Skeletal muscle cell (primary cell): ENCODE measurements around the gene FOXJ1.

Source experiments
- DNase-seq: peaks from one replicate; pipeline ENCODE4 v3.0.0-alpha.2; 2010; ENCODE audit warnings: low read depth
- H3K4me3 ChIP-seq: 2 replicates; pipeline ENCODE4 v1.5.1; 2011; ENCODE audit warnings: low read depth, mild to moderate bottlenecking, control low read depth, low read length, moderate library complexity

Gene FOXJ1

GRCh38 chr17:76163919-76164318, 22.9 kb upstream of the FOXJ1 start:
- H3K4me3 ChIP-seq: no peak overlapping the region
- DNase-seq: no peak

- H3K4me3 ChIP-seq: no peak overlapping the region
- no peak for DNase-seq
Measured at GRCh38 chr17:76161619-76162266, 20.7 kb upstream of the FOXJ1 start.

- DNase-seq: no peak
- no peak overlapping the region for H3K4me3 ChIP-seq
Measured at GRCh38 chr17:76160896-76161528, 20.0 kb upstream of the FOXJ1 start.

GRCh38 chr17:76159157-76159556, 18.1 kb upstream of the FOXJ1 start:
- H3K4me3 ChIP-seq: no peak overlapping the region
- DNase-seq: no peak

GRCh38 chr17:76157759-76158158, 16.7 kb upstream of the FOXJ1 start:
- DNase-seq: no peak
- no peak overlapping the region for H3K4me3 ChIP-seq

GRCh38 chr17:76156662-76156991, 15.6 kb upstream of the FOXJ1 start:
- H3K4me3 ChIP-seq: no peak overlapping the region
- DNase-seq: no peak

GRCh38 chr17:76155988-76156661, 15.1 kb upstream of the FOXJ1 start:
- no peak overlapping the region for H3K4me3 ChIP-seq
- DNase-seq: no peak

- H3K4me3 ChIP-seq: no peak overlapping the region
- no peak for DNase-seq
Measured at GRCh38 chr17:76154936-76155845, 14.1 kb upstream of the FOXJ1 start.

GRCh38 chr17:76154292-76154691, 13.2 kb upstream of the FOXJ1 start:
- no peak overlapping the region for H3K4me3 ChIP-seq
- no peak for DNase-seq

GRCh38 chr17:76153640-76154039, 12.6 kb upstream of the FOXJ1 start:
- no peak for DNase-seq
- no peak overlapping the region for H3K4me3 ChIP-seq

GRCh38 chr17:76153202-76153601, 12.2 kb upstream of the FOXJ1 start:
- DNase-seq: no peak
- no peak overlapping the region for H3K4me3 ChIP-seq

- DNase-seq: no peak
- no peak overlapping the region for H3K4me3 ChIP-seq
Measured at GRCh38 chr17:76152591-76152990, 11.5 kb upstream of the FOXJ1 start.

- H3K4me3 ChIP-seq: no peak overlapping the region
- DNase-seq: no peak
Measured at GRCh38 chr17:76151896-76152454, 10.9 kb upstream of the FOXJ1 start.

- no peak overlapping the region for H3K4me3 ChIP-seq
- no peak for DNase-seq
Measured at GRCh38 chr17:76150712-76151622, 9.9 kb upstream of the FOXJ1 start.

GRCh38 chr17:76149214-76149613, 8.2 kb upstream of the FOXJ1 start:
- H3K4me3 ChIP-seq: no peak overlapping the region
- no peak for DNase-seq

- DNase-seq: no peak
- no peak overlapping the region for H3K4me3 ChIP-seq
Measured at GRCh38 chr17:76148015-76148326, 6.9 kb upstream of the FOXJ1 start.

- DNase-seq: no peak
- no peak overlapping the region for H3K4me3 ChIP-seq
Measured at GRCh38 chr17:76147211-76148014, 6.4 kb upstream of the FOXJ1 start.
